HG03378 (cell line): Measurements from ENCODE around the gene PET117.
A peak's percentile ranks its signal among the peaks of the same experiment; 100 is the strongest.
"Not testable (repeated sequence)": the region's sequence is repeated elsewhere in the genome, so short reads cannot be mapped to it uniquely, and the experiment has no call there.

Source experiments
- ATAC-seq: cut with Tn5 transposase; IDR thresholded peaks from one replicate; pipeline ENCODE4 v1.9.1; 2021; ENCODE audit warnings: mild to moderate bottlenecking, moderate library complexity; ENCODE audit not compliant: unreplicated experiment

PET117 gene, protein sequence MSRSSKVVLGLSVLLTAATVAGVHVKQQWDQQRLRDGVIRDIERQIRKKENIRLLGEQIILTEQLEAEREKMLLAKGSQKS

GRCh38 chr20:18137412-18138265, at the start of gene PET117, which contains the start of gene KAT14:
Gene PET117, plus strand, starts transcription at chr20:18137863. Its CDS starts 93 bp downstream, at chr20:18137956.
Gene KAT14, plus strand, starts transcription at chr20:18137863. Its CDS starts 4,798 bp downstream, at chr20:18142661.
- ATAC-seq: peak; percentile 80

DNA sequence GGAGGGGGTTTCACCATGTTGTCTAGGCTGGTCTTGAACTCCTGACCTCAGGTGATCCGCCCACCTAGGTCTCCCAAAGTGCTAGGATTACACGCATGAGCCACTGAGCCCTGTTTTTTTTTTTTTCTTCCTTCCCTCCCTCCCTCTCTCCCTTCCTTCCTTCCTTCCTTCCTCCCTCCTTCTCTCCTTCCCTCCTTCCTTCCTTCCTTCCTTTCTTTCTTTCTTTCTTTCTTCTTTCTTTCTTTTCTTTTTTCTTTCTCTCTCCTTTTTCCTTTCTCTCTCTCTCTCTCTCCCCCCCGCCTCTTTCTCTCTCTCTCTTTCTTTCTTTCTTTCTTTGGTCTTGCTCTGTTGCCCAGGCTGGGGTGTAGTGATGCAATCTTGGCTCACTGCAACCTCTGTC, 49.4 kb upstream of the PET117 start:
- ATAC-seq: not testable (repeated sequence)

GRCh38 chr20:18088841-18089240, 48.8 kb upstream of the PET117 start:
- ATAC-seq: not testable (repeated sequence)

GRCh38 chr20:18090044-18090443, 47.6 kb upstream of the PET117 start:
- no peak for ATAC-seq

GRCh38 chr20:18090477-18090876, 47.2 kb upstream of the PET117 start:
- no peak for ATAC-seq

- no peak for ATAC-seq
Measured at GRCh38 chr20:18091623-18092022, 46.0 kb upstream of the PET117 start.

DNA sequence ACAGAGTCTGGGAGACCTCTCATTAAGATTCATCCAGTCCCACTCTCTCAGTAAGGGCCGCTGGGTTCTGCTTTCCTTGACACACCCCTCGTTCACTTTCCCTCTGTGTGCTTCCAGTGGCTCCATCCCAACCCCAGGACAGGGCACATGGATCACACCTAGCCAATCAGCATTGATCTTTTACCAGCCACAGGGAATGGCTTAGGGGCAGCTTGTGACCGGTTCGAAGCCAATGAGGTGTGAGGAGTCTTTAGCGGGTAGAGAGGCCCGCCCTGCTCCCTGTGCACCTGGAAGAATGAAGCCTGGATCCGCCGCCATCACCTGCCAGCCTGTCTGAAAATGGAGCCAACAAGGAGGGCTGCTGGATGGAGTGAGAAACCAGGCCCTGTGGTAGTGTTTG, 44.8 kb upstream of the PET117 start:
- no peak for ATAC-seq

GRCh38 chr20:18093388-18093787, 44.3 kb upstream of the PET117 start:
- ATAC-seq: no peak

- ATAC-seq: no peak
Measured at GRCh38 chr20:18094191-18094590, 43.5 kb upstream of the PET117 start.

GRCh38 chr20:18100569-18100968, 37.1 kb upstream of the PET117 start:
- not testable (repeated sequence) for ATAC-seq

DNA sequence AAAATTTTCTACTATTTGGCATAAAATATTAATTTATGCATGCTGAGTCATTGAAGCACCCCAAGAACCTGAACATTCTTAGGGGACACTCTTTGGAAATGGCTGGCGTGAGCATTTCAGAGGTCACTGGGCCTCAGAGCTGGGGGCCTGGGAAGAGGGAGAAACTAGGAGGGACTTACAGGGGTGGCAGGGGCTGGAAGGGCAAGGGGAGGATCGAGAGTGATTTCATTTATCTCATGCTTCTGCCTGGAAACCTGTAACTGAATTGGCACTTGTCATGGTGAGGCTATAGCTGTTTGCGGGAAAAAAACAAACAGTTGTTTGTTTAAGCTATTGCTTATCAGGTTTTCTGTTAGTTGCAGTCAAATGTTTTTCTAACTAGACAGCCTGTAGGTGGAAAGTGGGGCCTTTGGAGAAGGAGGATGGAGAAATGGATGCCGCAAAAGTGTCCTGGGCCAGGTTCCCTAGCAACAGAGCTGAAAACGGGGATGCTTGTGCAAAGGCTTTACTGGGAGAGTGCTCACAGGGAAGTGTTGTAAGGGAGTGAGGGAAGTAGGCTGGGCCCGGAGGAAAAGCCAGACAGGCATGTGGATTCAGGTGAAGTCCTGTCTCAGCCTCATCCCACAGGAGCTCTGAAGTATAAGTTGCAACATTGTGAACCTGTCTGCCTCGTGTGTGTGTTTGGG, 36.4 kb upstream of the PET117 start:
- no peak for ATAC-seq

- no peak for ATAC-seq
Measured at GRCh38 chr20:18103497-18103896, 34.2 kb upstream of the PET117 start.

- no peak for ATAC-seq
Measured at GRCh38 chr20:18108326-18108725, 29.3 kb upstream of the PET117 start.

DNA sequence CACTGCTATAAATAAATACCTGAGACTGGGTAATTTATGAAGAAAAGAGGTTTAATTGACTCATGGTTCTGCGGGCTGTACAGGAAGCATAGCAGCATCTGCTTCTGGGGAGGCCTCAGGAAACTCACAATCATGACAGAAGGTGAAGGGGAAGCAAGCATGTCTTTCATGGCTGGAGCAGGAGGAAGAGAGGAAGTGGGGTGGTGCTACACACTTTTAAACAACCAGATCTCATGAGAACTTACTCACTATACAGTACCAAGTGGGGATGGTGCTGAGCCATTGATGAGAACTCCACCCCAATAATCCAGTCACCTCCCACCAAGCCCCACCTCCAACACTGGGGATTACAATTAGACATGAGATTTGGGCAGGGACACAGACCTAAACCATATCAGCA, 9.1 kb upstream of the PET117 start:
- ATAC-seq: not testable (repeated sequence)

DNA sequence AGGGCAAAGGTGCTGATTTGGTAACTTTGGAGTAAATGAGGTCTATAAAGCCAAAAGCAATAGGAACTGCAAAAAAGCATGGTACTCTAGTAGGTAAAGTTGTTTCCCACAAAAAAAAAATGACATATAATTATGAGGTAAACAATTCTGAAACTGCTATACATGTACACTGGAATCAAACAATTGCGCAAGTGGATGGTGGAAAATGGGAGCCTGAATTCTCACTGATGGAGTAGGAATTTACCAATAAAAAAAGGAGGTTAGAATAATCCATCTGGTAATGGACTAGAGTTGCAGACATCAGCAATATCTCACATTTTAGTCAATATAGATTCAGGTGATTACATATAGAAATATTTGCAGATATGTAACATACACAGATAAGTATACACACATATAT, 5.0 kb upstream of the PET117 start:
- no peak for ATAC-seq

- no peak for ATAC-seq
Measured at GRCh38 chr20:18133962-18134361, 3.7 kb upstream of the PET117 start.

- peak; percentile 30 for ATAC-seq
Measured at GRCh38 chr20:18138266-18138582, 561 bp downstream of the PET117 start.

GRCh38 chr20:18138639-18139583, 1.2 kb downstream of the PET117 start:
- no peak for ATAC-seq

GRCh38 chr20:18139832-18140231, 2.2 kb downstream of the PET117 start:
- no peak for ATAC-seq

GRCh38 chr20:18144541-18145099, 7.0 kb downstream of the PET117 start:
- ATAC-seq: no peak

GRCh38 chr20:18154342-18154741, 16.7 kb downstream of the PET117 start:
- no peak for ATAC-seq
